Measurements from ENCODE around the gene WDR47.

The WDR47 gene

DNA sequence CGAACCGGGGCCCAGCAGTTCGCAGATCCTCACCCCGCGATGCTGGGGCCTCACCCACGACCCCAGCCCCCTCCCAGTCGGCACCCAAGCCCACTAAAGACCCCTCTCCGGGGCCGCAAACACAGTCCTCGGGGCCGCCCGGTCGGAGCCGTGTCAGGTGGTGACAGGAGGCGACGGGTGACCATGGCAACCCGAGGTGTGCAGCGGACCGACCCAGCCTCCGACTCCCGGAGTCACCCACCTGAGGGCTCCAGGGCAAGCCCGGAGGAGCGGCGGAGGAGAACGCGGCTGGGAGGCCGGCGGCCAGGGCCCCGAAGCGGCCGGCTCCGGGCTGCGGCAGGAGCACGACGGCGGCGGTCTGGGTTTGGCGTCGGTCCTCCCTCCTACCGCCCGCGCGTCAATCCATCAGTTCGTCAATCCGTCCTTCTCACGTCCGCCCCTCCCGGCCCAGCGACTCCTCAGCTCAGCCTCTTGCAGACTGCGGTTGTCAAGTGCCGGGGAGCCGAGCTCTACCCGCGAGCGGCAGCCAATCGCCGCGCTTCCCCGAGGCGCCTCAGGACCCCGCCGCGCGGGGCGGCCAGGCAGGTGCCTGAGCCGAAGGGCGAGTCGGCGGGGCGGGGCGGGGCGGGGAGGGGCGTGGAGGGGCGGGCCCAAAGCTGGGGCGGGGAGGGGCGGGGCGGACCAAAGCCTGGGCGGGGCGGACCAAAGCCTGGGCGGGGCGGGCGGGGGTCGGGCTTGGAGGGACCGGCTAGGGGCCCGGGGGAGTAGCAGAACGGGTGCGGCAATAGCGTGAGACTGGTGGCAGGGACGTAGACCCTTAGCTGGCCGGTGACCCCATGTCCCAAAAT is at the start of gene WDR47:
Gene WDR47, minus strand, starts transcription at position 482 of the 848 bp plus-strand sequence. CDS start 18,590 bp downstream, outside the sequence.
- in situ Hi-C loops (cut with MboI; ENCODE audit: low sequenced_read_pairs), result no loop called here

DNA sequence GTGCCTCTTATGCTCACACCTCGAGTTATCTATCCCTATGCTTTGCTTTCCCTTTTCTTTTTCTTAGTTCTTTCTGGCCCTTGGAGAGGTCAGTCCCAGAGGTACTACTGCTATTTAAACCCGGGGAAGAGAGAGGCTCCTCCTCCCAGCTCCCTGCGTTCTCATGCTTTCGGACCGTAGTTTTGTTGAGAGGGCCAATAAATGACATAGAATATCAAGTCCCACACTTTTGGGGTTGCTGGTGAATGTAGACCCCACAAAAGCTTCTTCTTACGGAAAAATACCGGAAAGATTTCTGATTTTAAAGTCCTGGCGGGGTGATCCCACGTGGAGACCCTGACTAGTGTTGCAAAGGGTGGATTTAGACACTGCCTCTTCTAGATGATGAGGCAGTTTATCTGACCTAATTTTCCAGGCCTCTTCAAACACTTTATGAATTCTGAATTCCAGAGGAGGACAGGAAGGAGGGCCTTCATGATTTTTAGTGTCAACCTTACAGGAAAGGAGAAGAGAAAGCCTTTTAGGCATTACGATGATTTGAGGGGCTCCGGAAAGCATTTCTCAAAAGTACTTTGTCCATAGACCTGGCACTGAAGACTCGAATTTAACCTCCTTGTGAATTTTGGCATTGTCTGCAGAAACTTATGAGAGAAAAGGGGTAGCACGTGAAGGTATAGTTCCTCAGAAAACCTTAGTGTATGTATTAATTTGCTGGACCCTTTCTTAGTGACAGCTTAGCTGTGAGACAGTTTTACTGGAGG is 49.4 kb upstream of the WDR47 start:
- in situ Hi-C loops (cut with MboI; ENCODE audit: low sequenced_read_pairs), result no loop called here

DNA sequence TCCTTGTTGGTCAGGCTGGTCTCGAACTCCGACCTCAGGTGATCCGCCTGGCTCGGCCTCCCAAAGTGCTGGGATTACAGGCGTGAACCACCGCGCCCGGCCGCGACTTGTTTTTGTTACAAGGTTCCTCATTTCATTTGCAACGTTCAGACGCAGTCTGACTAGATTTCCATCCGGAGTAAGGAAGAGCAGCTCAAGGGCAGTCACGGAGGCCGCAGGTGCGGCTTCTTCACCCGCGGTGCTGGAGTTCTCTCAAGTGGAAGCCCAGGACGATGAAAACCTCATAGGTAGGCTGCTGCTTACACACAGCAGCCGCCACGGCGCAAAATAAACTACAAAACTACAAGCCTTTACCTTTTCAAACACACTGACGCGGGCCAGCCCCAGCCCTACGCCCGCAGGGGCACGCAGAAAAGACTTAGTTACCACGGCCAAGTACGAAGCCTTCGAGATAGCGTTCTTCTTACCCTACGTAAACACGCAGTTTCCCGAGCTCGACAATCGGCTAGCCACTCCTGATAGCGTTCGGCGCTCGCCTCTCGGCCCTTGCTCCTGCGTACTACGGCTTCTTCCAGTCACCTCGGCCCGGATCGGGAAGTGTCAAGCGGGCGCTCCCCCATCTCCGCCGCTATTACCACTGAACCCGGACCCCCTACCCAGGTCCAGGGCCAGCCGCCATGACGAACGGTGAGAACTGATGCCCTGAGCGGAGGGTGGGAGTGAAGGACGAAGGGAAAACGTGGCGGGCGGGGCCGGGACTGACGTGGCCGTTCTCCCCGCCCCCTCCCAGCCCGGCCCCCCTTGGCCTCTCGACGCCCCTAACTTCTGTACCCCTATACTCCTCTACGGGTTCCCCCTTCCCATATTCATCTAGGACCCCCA is 48.5 kb upstream of the WDR47 start, which contains the start of gene TMEM167B:
Gene TMEM167B, plus strand, starts transcription at position 569 of the 882 bp plus-strand sequence. Its CDS starts 109 bp downstream, at position 678.
- in situ Hi-C loops (cut with MboI; ENCODE audit: low sequenced_read_pairs), result no loop called here

- in situ Hi-C loops (cut with MboI; ENCODE audit: low sequenced_read_pairs), result no loop called here
These were observed 47.5 kb upstream of the WDR47 start for GRCh38 chr1:109089242-109090015.

DNA sequence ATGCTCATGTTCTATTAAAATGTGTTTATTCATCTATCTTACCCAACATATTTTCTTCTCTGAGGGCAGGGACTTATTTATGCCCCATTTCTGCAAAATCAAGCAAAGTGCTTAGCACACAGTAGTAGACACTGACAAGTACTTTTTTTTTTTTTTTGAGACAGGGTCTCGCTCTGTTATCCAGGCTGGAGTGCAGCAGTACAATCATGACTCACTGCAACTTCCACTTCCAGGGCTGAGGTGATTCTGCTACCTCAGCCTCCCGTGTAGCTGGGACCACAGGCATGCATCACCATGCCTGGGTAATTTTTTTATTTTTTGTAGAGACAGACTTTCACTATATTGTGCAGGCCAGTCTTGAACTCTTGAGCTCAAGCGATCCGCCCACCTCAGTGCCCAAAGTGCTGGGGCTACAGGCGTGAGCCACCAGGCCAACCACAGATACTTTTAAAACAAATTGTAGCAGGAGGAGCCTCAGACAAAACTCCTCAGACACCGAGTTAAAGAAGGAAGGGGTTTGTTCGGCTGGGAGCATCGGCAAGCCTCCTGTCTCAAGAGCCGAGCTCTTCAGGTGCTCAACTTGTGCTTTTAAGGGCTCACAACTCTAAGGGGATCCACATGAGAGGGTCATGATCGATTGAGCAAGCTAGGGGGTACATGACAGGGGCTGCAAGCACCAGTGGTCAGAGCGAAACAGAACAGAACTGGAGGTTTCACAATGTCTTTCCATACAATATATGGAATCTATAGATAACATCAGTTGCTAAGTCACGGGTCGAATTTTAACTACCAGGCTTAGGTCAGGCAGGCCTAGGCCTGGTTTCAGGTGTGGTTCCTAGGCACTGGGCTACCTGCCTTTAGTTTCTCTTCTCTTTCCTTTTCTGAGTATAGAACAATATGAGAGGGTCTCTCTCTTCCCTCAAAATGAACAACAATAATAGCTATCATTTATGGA is 42.9 kb upstream of the WDR47 start:
- in situ Hi-C loops (cut with MboI; ENCODE audit: low sequenced_read_pairs), result no loop called here

DNA sequence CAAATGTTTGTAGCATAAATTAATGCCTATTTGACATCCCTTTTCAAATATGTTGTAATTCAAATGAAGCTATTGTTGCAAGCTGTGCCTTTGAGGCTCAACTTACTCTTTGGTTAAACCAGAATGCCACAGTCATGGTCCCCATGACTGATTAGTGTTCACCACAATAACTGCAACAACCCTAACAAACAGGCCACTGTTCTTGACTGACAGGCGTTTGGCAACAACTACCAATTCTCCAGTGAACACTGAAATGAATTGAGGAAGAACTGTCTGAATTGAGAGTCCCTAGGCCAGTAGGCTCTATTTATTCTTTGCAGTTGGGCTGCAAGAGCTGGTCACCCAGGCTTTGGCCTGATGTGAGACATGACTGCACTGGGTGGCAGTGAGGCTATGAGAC is 42.0 kb upstream of the WDR47 start:
- in situ Hi-C loops (cut with MboI; ENCODE audit: low sequenced_read_pairs), result no loop called here

DNA sequence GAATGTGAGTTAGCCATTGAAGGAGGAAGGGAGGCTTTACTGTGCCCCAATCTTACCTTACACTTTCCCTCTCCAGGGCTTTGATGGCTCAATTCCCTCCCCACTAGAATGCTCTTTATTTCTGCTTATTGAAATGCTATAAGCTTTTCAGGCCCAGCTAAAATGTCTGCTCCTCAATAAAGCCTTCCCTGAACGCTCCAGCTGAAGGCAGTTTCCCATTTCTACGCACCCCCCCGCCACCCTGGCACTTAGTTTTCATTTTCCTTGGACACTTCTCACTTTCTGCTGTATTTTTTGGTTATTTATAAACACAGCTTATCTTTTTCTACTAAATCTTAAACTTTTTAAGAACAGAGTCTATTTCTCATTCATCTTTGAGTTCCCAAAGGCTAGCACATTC is 41.6 kb upstream of the WDR47 start:
- in situ Hi-C loops (cut with MboI; ENCODE audit: low sequenced_read_pairs), result no loop called here

DNA sequence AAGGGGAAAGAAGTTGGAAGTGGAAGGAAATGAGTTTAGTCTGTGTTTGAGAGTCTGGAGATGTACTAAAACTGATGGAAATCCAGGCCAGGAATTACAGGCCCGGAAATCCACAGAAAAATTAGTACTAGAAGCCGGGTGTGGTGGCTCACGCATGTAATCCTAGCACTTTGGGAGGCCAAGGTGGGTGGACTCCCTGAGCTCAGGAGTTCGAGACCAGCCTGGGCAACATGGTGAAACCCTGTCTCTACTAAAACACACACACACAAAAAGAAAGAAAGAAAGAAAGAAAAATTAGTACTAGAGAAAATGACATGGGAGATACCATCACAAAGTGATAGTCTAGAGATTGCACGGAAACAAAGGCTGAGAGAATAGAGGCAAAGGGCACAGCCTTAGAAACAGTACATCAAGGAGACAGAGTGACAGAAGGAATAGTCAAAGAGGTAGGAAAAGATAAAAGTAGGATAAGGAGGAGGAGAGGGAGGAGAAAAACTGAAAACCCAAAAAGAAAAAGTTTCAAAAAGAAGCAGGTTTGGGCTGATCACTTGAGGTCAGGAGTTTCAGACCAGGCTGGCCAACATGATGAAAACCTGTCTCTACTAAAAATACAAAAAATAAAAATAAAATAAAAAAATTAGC is 38.7 kb upstream of the WDR47 start:
- in situ Hi-C loops (cut with MboI; ENCODE audit: low sequenced_read_pairs), result no loop called here

- in situ Hi-C loops (cut with MboI; ENCODE audit: low sequenced_read_pairs), result no loop called here
These were observed 37.3 kb upstream of the WDR47 start for GRCh38 chr1:109079240-109079622.

GRCh38 chr1:109078317-109078716 is 36.4 kb upstream of the WDR47 start:
- in situ Hi-C loops (cut with MboI; ENCODE audit: low sequenced_read_pairs), result no loop called here

DNA sequence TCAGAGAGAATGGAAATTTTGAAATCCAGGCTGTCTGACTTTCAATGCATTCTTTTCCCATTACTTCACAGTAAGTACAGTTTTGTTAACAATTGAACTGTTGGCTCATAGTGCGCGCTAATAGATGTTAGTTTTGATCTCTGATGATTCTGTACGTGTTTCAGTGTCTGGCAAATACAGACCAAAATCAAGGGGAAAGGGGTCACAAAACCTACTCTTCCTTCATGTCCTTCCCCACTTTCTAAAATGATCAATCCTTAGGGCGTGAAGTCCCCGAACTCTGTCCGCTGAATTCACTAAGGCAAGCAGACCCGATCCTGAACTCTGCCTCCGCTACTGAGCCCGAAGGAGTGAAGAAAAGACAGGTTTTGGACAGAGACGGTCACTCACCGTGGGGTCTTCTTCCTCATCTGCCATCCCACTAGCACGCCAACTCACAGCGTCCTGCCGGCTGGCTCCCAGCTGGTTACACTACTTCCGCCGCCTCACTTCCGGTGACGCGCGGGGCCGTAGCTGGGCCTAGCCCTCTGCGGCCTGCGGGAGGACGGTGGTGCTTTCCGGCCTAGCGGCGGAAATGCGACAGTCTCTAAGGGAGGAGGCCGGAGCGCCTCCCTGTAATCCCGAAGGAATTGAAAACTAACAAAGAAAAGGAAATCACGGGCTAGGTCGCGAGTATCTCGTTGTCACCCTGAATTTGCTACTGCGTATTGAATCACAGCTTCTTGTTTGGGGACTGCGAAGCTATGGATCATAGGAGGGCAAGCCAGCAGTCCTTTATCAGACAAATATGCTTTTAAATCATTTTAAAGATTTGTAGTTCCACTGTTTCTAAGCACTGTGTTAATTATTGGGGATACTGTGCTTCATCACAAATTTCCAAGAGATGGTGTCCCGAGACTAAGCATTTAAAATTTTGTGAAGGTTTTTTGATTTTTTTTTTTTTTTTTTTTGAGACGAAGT is 33.9 kb upstream of the WDR47 start, which contains the start of gene TAF13:
Gene TAF13, minus strand, starts transcription at position 473 of the 960 bp plus-strand sequence. Its CDS starts 56 bp downstream, at position 417.
- in situ Hi-C loops (cut with MboI; ENCODE audit: low sequenced_read_pairs), result no loop called here

GRCh38 chr1:109069294-109069693 is 27.4 kb upstream of the WDR47 start:
- in situ Hi-C loops (cut with MboI; ENCODE audit: low sequenced_read_pairs), result no loop called here

GRCh38 chr1:109067883-109068282 is 26.0 kb upstream of the WDR47 start:
- in situ Hi-C loops (cut with MboI; ENCODE audit: low sequenced_read_pairs), result no loop called here

GRCh38 chr1:109065137-109065536 is 23.2 kb upstream of the WDR47 start:
- in situ Hi-C loops (cut with MboI; ENCODE audit: low sequenced_read_pairs), result no loop called here

DNA sequence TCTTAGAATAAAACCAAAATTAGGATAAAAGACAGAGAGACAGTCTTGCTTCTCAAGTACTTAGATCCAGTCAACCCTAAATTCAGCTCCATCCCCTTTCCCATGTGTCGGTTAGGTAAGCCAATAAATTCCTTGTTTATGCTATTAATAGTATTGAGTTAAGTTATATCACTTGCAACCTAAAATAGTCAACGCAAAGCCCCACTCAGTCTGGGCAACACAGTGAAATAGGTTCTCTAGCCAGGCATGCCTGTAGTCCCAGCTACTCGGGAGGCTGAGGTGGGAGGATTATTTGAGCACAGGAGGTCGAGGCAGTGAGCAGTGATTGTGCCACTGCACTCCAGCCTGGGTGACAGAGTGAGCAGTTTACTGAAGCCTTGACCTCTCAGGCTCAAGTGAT is 19.3 kb upstream of the WDR47 start:
- in situ Hi-C loops (cut with MboI; ENCODE audit: low sequenced_read_pairs), result no loop called here

- in situ Hi-C loops (cut with MboI; ENCODE audit: low sequenced_read_pairs), result no loop called here
These were observed 18.8 kb upstream of the WDR47 start for GRCh38 chr1:109060707-109061106.

DNA sequence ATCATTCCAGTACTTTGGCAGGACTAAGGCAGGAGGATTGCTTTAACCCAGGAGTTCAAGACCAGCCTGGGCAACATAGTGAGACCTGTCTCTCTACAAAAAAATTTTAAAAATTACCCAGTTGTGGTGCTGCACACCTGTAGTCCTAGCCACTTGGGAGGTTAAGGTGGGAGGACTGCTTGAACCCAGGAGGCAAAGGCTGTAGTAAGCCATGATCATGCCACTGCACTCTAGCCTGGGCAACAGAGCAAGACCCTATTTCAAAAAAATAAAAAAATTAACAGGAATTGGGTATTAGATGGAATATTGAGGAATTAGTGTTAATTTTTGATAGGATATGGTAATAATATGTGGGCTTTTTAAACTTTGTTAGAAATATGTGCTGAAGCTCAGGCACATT is 17.1 kb upstream of the WDR47 start:
- in situ Hi-C loops (cut with MboI; ENCODE audit: low sequenced_read_pairs), result no loop called here

Data from HL-60/S4 treated with retinoic acid at 250 ng/mL for 4 days and 3 days (cell line).